Fibroblast of upper back skin (primary cell): Measurements from ENCODE around the gene DNAH6.
A peak's percentile ranks its signal among the peaks of the same experiment; 100 is the strongest.
"Not testable (repeated sequence)": the region's sequence is repeated elsewhere in the genome, so short reads cannot be mapped to it uniquely, and the experiment has no call there.

Source experiments
- DNase-seq: peaks from one replicate; pipeline ENCODE4 v3.0.0-alpha.2; 2013

The DNAH6 gene

GRCh38 chr2:84516234-84516986 lies at the start of gene DNAH6:
TSS of gene DNAH6 (plus strand) at chr2:84516498. CDS start at chr2:84517827, 1,329 bp downstream.
- DNase-seq: peak; percentile 91

- DNase-seq: no peak
These were observed 48.9 kb upstream of the DNAH6 start for GRCh38 chr2:84467389-84467788.

GRCh38 chr2:84472423-84472822 lies 43.9 kb upstream of the DNAH6 start:
- DNase-seq: peak; percentile 60

- DNase-seq: no peak
These were observed 43.3 kb upstream of the DNAH6 start for GRCh38 chr2:84472856-84473565.

- DNase-seq: no peak
These were observed 42.1 kb upstream of the DNAH6 start for GRCh38 chr2:84474176-84474575.

GRCh38 chr2:84477886-84478285 lies 38.4 kb upstream of the DNAH6 start:
- no peak for DNase-seq

- DNase-seq: no peak
These were observed 37.4 kb upstream of the DNAH6 start for GRCh38 chr2:84478867-84479266.

- DNase-seq: peak; percentile 63
These were observed 34.6 kb upstream of the DNAH6 start for GRCh38 chr2:84481702-84482101.

GRCh38 chr2:84482603-84483002 lies 33.7 kb upstream of the DNAH6 start:
- DNase-seq: no peak

GRCh38 chr2:84483320-84483719 lies 33.0 kb upstream of the DNAH6 start:
- no peak for DNase-seq

- DNase-seq: peak; percentile 53
These were observed 29.7 kb upstream of the DNAH6 start for GRCh38 chr2:84486441-84487115.

- DNase-seq: peak; percentile 75
These were observed 28.9 kb upstream of the DNAH6 start for GRCh38 chr2:84487298-84487996.

GRCh38 chr2:84491256-84491655 lies 25.0 kb upstream of the DNAH6 start:
- no peak for DNase-seq

GRCh38 chr2:84491741-84492140 lies 24.6 kb upstream of the DNAH6 start:
- no peak for DNase-seq

GRCh38 chr2:84492571-84492970 lies 23.7 kb upstream of the DNAH6 start:
- no peak for DNase-seq

GRCh38 chr2:84493514-84493913 lies 22.8 kb upstream of the DNAH6 start:
- peak; percentile 96 for DNase-seq

- DNase-seq: peak; percentile 51
These were observed 22.2 kb upstream of the DNAH6 start for GRCh38 chr2:84494070-84494469.

- peak; percentile 73 for DNase-seq
These were observed 20.7 kb upstream of the DNAH6 start for GRCh38 chr2:84495539-84496146.

- no peak for DNase-seq
These were observed 19.9 kb upstream of the DNAH6 start for GRCh38 chr2:84496386-84496785.

GRCh38 chr2:84497285-84497684 lies 19.0 kb upstream of the DNAH6 start:
- no peak for DNase-seq

- no peak for DNase-seq
These were observed 18.0 kb upstream of the DNAH6 start for GRCh38 chr2:84498150-84498799.

GRCh38 chr2:84511024-84511423 lies 5.3 kb upstream of the DNAH6 start:
- not testable (repeated sequence) for DNase-seq
